GM12891 (cell line): ENCODE data around the gene EBP.
"Not testable (repeated sequence)": the region's sequence is repeated elsewhere in the genome, so short reads cannot be mapped to it uniquely, and the experiment has no call there.

Source experiments
- DNase-seq: peaks from one replicate; pipeline ENCODE4 v3.0.0; 2011; ENCODE audit warnings: low spot score; ENCODE audit not compliant: insufficient read length
- FAIRE-seq: peaks from 2 replicates; lab custom pipeline; 2011; peaks lifted over from hg19 to GRCh38; lab: Jason Lieb, UNC
- PAX5 ChIP-seq: IDR thresholded peaks from 2 replicates; pipeline ENCODE4 v1.6.1; 2011; ENCODE audit warnings: low read length, moderate library complexity, mild to moderate bottlenecking; ENCODE audit not compliant: insufficient read depth, severe bottlenecking
- POLR2A ChIP-seq: IDR thresholded peaks from 2 replicates; pipeline ENCODE4 v1.6.1; 2011; ENCODE audit warnings: low read depth, low read length, control low read depth
- POLR2AphosphoS5 ChIP-seq: IDR thresholded peaks from 2 replicates; pipeline ENCODE4 v1.6.1; 2011; ENCODE audit warnings: low read depth, low read length, control low read depth
- POU2F2 ChIP-seq: IDR thresholded peaks from 2 replicates; pipeline ENCODE4 v1.6.1; 2011; ENCODE audit warnings: low read depth, mild to moderate bottlenecking, control low read depth, low read length, moderate library complexity
- SPI1 ChIP-seq: IDR thresholded peaks from 2 replicates; pipeline ENCODE4 v1.6.1; 2011; ENCODE audit warnings: low read depth, low read length, control low read depth
- TAF1 ChIP-seq: IDR thresholded peaks from 2 replicates; pipeline ENCODE4 v1.6.1; 2011; ENCODE audit warnings: low read depth, low read length, control low read depth

EBP gene

DNA sequence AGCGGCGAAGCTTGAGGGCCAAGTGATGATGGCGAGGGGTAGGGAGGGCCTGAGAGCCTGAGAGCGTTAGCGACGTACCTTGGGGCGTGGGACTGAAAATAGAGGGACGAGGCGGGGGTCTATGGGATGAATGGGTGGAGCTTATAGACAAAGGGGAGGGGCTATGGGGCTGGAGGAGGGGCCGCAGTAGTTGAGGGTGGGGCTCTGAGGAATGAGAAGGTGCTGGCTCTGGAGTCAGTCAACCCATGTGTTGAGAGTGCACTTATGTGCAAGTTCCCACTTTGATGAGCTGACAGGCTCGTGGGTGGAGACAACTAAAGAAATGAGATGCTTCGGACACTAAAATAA is 18.4 kb downstream of the EBP start:
- FAIRE-seq (no peak), DNase-seq (no peak)
- TF ChIP-seq POLR2A (0 out of 2 replicates have a peak, but pooled peaks have one; percentile 20), POLR2AphosphoS5 (no peak), POU2F2 (no peak), PAX5 (no peak), TAF1 (peak; percentile 9; the same call in 1 of the 2 replicates), SPI1 (no peak)

DNA sequence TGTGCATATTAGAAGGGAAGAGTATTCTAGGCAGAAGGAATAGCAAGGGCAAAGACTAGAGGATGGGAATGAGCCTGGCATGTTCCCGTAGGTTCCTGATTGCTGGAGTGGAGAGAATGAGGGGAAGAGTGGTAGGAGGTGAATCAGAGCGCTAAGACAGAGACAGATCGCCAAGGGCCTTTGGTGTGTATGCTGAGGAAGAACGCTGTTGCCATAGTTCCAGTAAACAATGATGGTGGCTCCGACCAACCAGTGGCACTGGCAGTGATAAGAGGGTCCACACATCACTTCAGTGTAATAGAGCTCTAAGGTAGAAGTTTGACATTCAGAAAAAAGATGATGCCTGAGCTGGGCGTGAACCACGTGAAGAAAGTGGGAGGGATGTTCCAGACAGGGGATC is 18.9 kb downstream of the EBP start:
- DNase-seq (no peak), FAIRE-seq (peak; percentile 73)
- TF ChIP-seq TAF1 (no peak), POU2F2 (no peak), SPI1 (no peak), PAX5 (no peak), POLR2AphosphoS5 (no peak), POLR2A (no peak)

DNA sequence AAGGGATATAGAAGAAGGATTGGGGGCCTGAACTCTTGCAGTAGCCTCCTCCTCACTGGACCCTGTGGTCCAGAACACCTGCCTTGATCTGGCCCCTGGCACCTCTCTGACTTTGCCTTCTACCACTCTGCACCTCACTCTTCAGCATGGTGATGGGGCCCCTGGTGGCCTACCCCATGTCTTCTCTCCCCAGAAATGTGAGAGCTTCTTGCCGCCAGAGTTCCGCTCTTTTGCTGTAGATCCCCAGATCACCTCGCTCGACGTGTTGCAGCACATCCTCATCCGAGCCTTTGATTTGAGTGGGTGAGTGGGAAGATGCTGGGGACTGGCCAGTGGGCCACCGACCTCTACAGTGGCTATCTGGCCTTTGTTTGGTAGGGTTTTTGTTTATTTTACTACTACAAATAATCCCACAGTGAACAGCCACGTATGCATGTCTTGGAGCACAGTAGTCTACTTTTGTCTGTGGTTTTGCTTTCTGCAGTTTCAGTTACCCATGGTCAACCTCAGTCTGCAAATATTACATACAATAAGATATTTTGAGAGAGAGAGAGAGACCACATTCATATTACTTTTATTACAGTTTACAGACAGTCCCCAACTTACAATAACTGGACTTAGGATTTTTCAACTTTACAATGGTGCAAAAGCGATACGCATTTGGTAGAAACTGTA is 19.7 kb downstream of the EBP start:
- TF ChIP-seq POU2F2 (no peak), TAF1 (no peak), SPI1 (no peak), POLR2AphosphoS5 (no peak), POLR2A (no peak)
- no peak for DNase-seq
- no peak for FAIRE-seq

DNA sequence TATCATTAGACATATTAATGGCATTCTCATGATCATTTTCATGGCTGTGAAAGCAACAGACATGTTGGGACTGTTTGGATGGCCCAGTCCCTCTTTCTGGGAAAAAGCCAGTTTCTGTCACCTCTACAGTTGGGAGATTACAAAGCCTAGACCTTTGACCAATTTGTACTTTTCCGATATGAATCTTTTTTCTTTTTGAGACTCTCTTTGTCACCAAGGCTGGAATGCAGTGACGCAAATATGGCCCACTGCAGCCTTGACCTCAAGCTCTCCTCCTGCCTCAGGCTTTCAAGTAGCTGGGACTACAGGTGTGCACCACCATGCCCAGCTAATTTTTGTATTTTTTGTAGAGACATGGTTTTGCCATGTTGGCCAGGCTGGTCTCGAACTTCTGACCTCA is 27.3 kb downstream of the EBP start:
- FAIRE-seq (peak; percentile 59), DNase-seq (no peak)
- no peak for TF ChIP-seq POU2F2
- TF ChIP-seq POLR2AphosphoS5, result no peak
- TF ChIP-seq SPI1, result no peak
- TF ChIP-seq PAX5, result no peak
- no peak for TF ChIP-seq TAF1
- no peak for TF ChIP-seq POLR2A

DNA sequence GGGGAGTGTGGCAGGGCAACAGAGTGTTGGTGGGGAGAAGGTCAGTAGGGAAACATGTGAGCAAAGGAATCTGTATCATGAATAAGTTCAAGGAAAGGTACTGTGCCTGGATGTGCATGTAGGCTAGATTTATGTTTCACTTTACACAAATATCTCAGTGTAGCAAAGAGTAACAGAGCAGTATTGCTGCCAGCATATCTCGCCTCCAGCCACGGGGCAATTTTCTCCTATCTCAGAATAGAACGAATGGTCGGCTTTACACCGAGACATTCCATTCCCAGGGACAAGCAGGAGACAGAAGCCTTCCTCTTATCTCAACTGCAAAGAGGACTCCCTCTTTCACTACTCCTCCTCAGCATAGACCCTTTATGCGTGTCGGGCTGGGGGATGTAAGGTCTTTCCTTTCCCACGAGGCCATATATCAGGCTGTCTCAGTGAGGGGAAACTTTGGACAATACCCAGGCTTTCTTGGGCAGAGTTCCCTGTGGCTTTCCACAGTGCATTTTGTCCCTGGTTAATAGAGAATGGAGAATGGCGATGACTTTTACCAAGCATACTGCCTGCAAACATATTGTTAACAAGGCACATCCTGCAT is 34.2 kb downstream of the EBP start:
- not testable (repeated sequence) for FAIRE-seq

DNA sequence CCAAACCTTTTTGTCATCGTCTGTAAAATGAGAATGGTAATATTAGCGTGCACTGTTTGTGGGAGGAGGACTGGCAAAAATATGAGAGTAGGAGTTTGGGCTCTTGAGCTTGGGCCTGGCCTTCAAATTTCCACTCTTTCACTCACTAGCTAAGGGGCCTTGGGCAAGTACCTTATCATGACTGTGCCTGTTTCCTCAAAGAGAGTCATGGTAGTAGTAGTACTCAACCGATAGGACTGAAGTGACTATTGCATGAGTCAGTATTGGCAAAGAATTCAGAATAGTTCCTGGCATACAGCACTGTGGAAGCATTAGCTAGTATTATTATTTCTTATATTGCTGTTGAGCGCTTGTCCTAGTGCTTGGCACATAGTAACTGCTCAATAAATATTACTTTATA is 36.7 kb downstream of the EBP start:
- no peak for DNase-seq
- TF ChIP-seq POLR2AphosphoS5, result no peak
- TF ChIP-seq SPI1, result no peak
- TF ChIP-seq POLR2A, result no peak

More for the DNA sequence above, 34.2 kb downstream of the EBP start:
- DNase-seq, result not testable (repeated sequence)

DNA sequence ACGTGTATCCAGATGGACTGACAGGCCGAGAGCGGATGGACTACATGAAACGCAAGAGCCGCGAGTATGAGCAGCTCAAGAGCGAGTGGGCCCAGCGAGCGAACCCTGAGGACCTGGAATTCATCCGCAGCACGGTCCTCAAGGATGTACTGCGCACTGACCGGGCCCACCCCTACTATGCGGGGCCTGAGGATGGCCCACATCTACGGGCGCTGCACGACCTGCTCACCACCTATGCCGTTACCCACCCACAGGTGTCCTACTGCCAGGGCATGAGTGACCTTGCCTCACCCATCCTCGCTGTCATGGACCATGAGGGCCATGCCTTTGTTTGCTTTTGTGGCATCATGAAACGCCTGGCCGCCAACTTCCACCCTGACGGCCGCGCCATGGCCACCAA is 38.0 kb downstream of the EBP start:
- TF ChIP-seq POLR2AphosphoS5 (no peak), SPI1 (no peak), TAF1 (no peak), POLR2A (no peak), PAX5 (no peak), POU2F2 (no peak)
- no peak for FAIRE-seq
- no peak for DNase-seq

More for the DNA sequence above, 36.7 kb downstream of the EBP start:
- no peak for FAIRE-seq

DNA sequence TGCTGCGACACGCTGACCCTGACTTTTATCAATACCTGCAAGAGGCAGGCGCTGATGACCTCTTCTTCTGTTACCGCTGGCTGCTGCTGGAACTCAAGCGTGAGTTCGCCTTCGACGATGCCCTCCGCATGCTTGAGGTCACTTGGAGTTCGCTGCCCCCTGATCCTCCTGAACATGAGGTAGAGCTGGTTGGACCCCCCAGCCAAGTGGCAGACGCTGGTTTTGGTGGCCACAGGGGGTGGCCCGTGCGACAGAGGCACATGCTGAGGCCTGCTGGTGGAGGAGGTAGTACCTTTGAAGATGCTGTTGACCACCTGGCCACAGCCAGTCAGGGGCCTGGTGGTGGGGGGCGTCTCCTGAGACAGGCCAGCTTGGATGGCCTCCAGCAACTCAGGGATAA is 38.4 kb downstream of the EBP start:
- FAIRE-seq, result no peak
- no peak for DNase-seq
- TF ChIP-seq PAX5, result no peak
- TF ChIP-seq SPI1, result no peak

DNA sequence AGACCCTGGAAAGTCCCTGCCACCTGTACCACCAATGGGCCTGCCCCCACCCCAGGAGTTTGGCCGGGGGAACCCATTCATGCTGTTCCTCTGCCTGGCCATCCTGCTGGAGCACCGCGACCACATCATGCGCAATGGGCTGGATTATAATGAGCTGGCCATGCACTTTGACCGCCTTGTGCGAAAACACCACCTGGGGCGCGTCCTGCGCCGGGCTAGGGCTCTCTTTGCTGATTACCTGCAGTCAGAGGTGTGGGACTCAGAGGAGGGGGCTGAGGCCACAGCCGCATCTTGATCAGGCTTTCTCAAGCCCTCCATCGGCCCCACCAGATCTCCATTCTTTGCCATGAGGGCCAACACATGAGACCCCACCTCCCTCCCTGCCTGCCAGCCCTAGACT is 39.1 kb downstream of the EBP start:
- TF ChIP-seq SPI1, result no peak
- TF ChIP-seq POLR2A, result no peak
- TF ChIP-seq POU2F2, result no peak
- TF ChIP-seq PAX5, result no peak
- no peak for TF ChIP-seq POLR2AphosphoS5
- no peak for TF ChIP-seq TAF1
- DNase-seq (no peak), FAIRE-seq (no peak)

DNA sequence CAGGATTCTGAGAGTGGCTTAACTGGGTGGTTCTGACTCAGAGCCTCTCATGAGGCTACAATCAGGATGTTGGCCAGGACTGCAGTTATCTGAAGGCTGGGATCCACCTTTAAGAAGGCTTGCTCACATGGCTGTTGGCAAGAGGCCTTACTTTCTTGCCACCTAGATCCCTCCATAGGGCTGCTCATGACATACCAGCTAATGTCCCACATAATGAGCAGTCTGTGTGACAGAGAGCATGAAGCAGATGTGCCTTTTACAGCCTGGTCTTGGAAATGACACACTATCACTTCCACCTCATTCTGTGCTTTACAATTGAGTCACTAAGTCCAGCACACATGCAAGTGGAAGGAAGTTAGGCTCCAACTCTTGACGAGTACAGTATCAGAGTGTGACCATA is 48.4 kb downstream of the EBP start:
- FAIRE-seq (peak; percentile 78), DNase-seq (no peak)
- TF ChIP-seq TAF1 (no peak), POLR2A (no peak), POLR2AphosphoS5 (no peak), POU2F2 (no peak), SPI1 (peak; percentile 37; the same call in 1 of the 2 replicates), PAX5 (no peak)
